ENCODE results near the gene GABBR2.

DNA sequence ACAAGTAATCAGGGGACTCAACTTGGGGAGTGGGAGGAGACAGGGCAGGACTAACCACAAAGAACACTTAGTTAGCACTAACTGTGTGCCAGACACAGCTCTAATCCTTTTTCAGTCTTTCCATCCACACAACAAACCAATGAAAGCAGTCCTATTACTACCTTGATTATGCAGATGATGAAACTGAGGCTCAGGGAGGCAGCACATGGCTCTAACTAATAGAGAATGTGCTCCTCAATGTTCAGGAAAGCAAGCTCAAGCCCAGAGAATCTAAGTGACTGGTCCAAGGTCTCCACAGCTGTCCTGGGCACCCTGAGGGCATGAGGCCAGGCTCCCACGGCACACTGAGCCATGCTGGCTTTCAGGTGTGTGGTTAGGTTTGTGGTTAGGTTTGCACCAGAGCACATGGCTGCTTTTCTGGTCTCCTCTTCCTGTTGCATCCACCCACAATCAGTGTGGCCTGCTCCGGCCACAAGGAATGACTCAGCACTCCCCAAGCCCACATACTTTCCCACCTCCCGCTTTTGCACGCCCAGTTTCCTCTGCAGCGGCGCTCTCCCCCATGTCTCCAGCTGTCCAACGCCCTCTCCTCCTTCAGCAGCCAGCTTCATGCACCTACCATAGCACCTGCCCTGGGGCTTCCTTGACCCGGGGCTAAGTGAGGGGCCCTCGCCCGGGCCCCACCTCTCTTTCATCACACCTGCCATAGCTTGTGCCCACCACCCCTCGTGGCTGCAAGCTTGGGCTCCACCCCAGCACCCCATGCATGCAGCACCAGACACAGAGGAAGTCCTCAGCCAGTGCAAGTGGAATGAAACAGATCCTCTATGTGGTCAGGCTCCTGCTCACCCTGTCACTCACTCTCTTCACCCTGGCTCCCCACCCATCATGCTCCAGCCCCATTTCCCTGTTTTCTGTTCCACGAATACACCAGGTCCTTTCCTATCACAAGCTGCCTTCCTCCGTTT is 133.1 kb downstream of the GABBR2 start:
- TF ChIP-seq, protein P1, sequence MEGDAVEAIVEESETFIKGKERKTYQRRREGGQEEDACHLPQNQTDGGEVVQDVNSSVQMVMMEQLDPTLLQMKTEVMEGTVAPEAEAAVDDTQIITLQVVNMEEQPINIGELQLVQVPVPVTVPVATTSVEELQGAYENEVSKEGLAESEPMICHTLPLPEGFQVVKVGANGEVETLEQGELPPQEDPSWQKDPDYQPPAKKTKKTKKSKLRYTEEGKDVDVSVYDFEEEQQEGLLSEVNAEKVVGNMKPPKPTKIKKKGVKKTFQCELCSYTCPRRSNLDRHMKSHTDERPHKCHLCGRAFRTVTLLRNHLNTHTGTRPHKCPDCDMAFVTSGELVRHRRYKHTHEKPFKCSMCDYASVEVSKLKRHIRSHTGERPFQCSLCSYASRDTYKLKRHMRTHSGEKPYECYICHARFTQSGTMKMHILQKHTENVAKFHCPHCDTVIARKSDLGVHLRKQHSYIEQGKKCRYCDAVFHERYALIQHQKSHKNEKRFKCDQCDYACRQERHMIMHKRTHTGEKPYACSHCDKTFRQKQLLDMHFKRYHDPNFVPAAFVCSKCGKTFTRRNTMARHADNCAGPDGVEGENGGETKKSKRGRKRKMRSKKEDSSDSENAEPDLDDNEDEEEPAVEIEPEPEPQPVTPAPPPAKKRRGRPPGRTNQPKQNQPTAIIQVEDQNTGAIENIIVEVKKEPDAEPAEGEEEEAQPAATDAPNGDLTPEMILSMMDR (IDR thresholded peaks at IDR 0.05), result no peak
- TF ChIP-seq POLR2A (IDR thresholded peaks at IDR 0.05), result no peak
